Brain microvascular endothelial cell (primary cell): ENCODE results near the gene IFNG.

Experiments
- DNase-seq: peaks from one replicate; pipeline ENCODE4 v3.0.0-alpha.2; 2020
- H3K27ac ChIP-seq: fragments of 250-450 bp; sonication (Bioruptor Pico); 2 replicates; pipeline ENCODE4 v1.5.1; 2020; ENCODE audit warnings: mild to moderate bottlenecking, moderate library complexity
- H3K27me3 ChIP-seq: fragments of 250-450 bp; sonication (Bioruptor Pico); replicated peaks from 2 replicates; pipeline ENCODE4 v1.5.1; 2020; ENCODE audit warnings: mild to moderate bottlenecking
- H3K36me3 ChIP-seq: fragments of 250-450 bp; sonication (Bioruptor Pico); replicated peaks from 2 replicates; pipeline ENCODE4 v1.5.1; 2020; ENCODE audit warnings: mild to moderate bottlenecking
- H3K4me3 ChIP-seq: 2 replicates; pipeline ENCODE4 v1.5.1; 2011; ENCODE audit warnings: low read depth, mild to moderate bottlenecking, control low read depth, low read length, moderate library complexity
- in situ Hi-C: cut with HindIII; loops from 2 replicates; pipeline ENCODE4 v1.10.0; 2017; ENCODE audit warnings: low sequenced_read_pairs, low pct_ligation_motif_present
- TF ChIP-seq, protein P1 (sequence below): IDR thresholded peaks from 2 replicates; pipeline ENCODE4 v1.5.1; 2011; ENCODE audit warnings: low read depth, mild to moderate bottlenecking, moderate library complexity, low read length, control low read depth, inconsistent platforms; ENCODE audit errors: missing control alignments

The IFNG gene

DNA sequence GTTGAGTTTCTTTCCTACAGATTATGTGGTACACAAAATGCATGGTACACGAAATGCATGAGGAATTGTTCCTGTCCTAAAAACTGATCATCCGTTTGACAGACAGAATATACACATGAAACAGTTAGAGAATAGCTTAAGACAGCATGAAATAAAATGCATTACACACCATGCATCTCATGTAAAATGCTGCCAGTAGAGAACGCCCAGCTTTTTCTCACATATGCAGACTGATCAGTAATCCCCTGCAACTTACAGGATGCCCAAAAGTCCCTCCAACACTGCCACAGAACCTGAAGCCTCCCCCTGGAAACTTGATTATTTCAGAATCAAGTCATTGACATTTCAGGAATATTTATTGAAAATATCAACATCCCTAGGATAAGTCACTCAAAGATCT lies 24.0 kb downstream of the IFNG start:
- DNase-seq, result no peak
- no peak overlapping the region for H3K27ac ChIP-seq
- in situ Hi-C loops, result no loop called here
- TF ChIP-seq, protein P1, sequence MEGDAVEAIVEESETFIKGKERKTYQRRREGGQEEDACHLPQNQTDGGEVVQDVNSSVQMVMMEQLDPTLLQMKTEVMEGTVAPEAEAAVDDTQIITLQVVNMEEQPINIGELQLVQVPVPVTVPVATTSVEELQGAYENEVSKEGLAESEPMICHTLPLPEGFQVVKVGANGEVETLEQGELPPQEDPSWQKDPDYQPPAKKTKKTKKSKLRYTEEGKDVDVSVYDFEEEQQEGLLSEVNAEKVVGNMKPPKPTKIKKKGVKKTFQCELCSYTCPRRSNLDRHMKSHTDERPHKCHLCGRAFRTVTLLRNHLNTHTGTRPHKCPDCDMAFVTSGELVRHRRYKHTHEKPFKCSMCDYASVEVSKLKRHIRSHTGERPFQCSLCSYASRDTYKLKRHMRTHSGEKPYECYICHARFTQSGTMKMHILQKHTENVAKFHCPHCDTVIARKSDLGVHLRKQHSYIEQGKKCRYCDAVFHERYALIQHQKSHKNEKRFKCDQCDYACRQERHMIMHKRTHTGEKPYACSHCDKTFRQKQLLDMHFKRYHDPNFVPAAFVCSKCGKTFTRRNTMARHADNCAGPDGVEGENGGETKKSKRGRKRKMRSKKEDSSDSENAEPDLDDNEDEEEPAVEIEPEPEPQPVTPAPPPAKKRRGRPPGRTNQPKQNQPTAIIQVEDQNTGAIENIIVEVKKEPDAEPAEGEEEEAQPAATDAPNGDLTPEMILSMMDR, result no peak
- no peaks in the 10 kb centered on the region for H3K27me3 ChIP-seq
- no peak overlapping the region for H3K4me3 ChIP-seq
- H3K36me3 ChIP-seq, result no peaks in the 10 kb centered on the region

DNA sequence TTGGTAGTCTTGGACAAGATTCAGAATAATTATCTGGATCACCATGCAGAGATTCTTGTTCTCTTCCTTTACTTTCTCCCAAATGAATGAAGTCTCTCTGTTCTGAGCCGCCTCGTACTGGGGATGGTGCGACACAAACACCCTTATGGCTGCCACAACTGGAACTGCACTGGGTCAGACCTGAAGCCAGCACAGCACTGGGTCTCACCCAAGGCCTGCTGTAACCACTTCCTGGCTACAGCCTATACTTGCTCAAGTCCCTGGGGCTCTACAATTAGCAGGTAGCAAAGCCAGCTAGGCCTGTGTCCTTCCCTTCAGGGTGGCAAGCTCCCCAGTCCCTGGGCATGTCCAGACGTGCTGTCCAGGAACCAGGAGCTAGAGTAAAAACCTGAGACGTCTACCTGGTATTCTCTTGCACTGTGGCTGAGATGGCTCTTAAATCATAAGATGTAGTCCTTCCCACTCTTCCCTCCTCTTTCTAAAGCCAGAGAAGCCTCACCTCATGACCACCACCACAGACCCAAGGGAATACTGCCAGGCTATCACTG lies 27.6 kb downstream of the IFNG start:
- Histone ChIP-seq H3K36me3 (no peaks in the 10 kb centered on the region), H3K27ac (no peak overlapping the region), H3K27me3 (no peaks in the 10 kb centered on the region), H3K4me3 (no peak overlapping the region)
- in situ Hi-C loops, result no loop called here
- TF ChIP-seq, protein P1, result no peak
- no peak for DNase-seq

DNA sequence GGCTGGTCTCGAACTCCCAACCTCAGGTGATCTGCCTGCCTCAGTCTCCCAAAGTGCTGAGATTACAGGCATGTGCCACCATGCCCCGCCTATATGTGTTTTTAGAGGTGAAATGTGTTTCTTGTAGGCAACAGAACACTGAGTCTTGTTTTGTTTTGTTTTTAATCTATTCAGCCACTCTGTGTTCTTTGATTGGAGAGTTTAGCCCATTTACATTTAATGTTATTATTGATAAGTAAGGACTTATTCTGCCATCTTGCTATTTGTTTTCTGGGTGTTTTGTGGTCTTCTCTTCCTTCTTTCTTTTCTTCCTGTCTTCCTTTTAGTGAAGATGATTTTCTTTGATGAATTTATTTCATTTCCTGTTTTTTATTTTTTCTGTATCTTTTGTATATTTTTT lies 29.6 kb downstream of the IFNG start:
- H3K4me3 ChIP-seq, result no peak overlapping the region
- DNase-seq, result no peak

DNA sequence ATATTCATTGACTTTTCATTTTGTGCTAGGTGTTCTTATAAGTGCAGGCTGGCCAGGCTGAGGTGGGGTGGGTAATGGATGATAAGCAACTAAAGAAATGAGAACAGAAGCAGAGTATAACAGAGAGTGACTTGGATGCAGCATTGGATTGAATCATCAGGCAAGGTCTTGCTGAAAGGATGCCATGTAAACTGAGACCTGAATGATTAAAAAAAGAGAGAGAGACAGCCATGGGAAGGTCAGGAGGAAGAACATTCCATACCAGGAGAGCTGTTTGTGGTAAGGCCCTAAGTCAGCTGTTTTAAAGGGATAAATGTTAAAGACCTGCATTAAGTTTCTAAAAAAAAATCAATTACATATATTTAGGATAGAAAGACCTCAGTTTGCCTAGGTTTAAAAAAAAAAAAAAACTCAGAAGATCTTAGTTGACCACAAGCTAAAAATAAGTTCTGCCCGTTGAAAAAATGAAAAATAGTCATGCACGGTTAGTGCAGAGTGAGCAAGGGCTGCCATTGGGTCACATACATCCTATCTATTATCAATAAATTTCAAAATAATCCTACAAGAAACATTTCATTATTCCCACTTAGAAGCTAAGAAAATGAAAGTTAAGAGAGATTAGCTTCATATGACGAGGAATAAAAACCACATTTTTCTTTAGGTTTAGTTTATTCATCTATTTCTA lies 37.2 kb downstream of the IFNG start:
- H3K4me3 ChIP-seq, result no peak overlapping the region
- TF ChIP-seq, protein P1, result no peak
- peak; percentile 32 for DNase-seq
- H3K27ac ChIP-seq, result no peak overlapping the region
- in situ Hi-C loops, result no loop called here
- no peaks in the 10 kb centered on the region for H3K36me3 ChIP-seq
- peaks cover under 1% of the 10 kb centered on the region for H3K27me3 ChIP-seq

More for the DNA sequence above, 29.6 kb downstream of the IFNG start:
- no peak overlapping the region for H3K27ac ChIP-seq
- TF ChIP-seq, protein P1, result no peak
- in situ Hi-C loops, result no loop called here
- H3K36me3 ChIP-seq, result no peaks in the 10 kb centered on the region
- no peaks in the 10 kb centered on the region for H3K27me3 ChIP-seq

DNA sequence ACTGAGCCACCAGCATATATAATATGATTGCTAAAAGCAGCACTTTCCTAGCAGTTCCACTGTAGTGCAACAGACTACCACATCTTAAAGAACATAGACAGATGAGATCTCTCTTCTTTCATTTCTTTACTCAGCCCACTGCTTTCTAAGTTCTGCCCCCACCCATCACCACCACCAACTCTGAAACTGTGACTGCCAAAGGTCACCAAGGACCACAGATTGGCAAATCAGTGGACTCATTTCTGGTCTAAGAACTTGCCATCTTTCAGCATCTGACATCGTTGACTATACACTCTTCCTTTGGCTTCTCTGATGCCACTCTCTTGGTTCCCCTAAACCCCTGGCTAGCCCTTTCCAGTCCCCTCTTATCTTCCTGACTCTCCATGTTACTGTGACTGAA lies 38.4 kb downstream of the IFNG start:
- H3K27ac ChIP-seq, result no peak overlapping the region
- TF ChIP-seq, protein P1, result no peak
- in situ Hi-C loops, result no loop called here
- H3K36me3 ChIP-seq, result no peaks in the 10 kb centered on the region
- no peak overlapping the region for H3K4me3 ChIP-seq
- H3K27me3 ChIP-seq, result peaks cover 5% of the 10 kb centered on the region
- DNase-seq, result no peak
